Ecto neural progenitor cell (in vitro differentiated cells): ENCODE results near the gene ACSF3.

Experiments used
- DNase-seq: peaks from one replicate; pipeline ENCODE4 v3.0.0-alpha.2; 2018; ENCODE audit warnings: low spot score

ACSF3 gene

GRCh38 chr16:89190150-89190958 is 96.7 kb downstream of the ACSF3 start:
- peak; percentile 49 for DNase-seq

GRCh38 chr16:89191033-89191900 is 97.6 kb downstream of the ACSF3 start:
- DNase-seq = peak; percentile 48

- DNase-seq = no peak
These were observed 98.2 kb downstream of the ACSF3 start for GRCh38 chr16:89191901-89192185.

GRCh38 chr16:89192186-89192955 is 98.7 kb downstream of the ACSF3 start:
- peak; percentile 59 for DNase-seq

GRCh38 chr16:89192956-89193575 is 99.4 kb downstream of the ACSF3 start:
- DNase-seq = peak; percentile 81

GRCh38 chr16:89193576-89194293 is 100.1 kb downstream of the ACSF3 start:
- peak; percentile 52 for DNase-seq

- peak; percentile 53 for DNase-seq
These were observed 101.0 kb downstream of the ACSF3 start for GRCh38 chr16:89194340-89195311.

- peak; percentile 42 for DNase-seq
These were observed 102.0 kb downstream of the ACSF3 start for GRCh38 chr16:89195521-89196171.

GRCh38 chr16:89197033-89197632 is 103.5 kb downstream of the ACSF3 start:
- DNase-seq = no peak

- no peak for DNase-seq
These were observed 104.2 kb downstream of the ACSF3 start for GRCh38 chr16:89197633-89198416.

GRCh38 chr16:89198417-89199240 is 105.0 kb downstream of the ACSF3 start:
- no peak for DNase-seq

GRCh38 chr16:89199241-89200123 is 105.8 kb downstream of the ACSF3 start:
- no peak for DNase-seq

- peak; percentile 59 for DNase-seq
These were observed 106.6 kb downstream of the ACSF3 start, which contains the start of gene SLC22A31 for GRCh38 chr16:89200124-89200849. TSS of gene SLC22A31 (minus strand) at chr16:89200537. CDS start at chr16:89200501, 36 bp downstream.

GRCh38 chr16:89200850-89201411 is 107.3 kb downstream of the ACSF3 start:
- DNase-seq = peak; percentile 58
